H7 (cell line): ENCODE measurements around the gene GPC5. TPM values are rescaled to one million over a fixed set of nuclear protein-coding genes. Genes with fewer than 3 reads are reported as not detected.
"Not testable (repeated sequence)": the region's sequence is repeated elsewhere in the genome, so short reads cannot be mapped to it uniquely, and the experiment has no call there.

ENCODE experiments used
- DNase-seq: peaks from one replicate; pipeline ENCODE4 v3.0.0; 2012
- H3K27me3 ChIP-seq: 2 replicates; pipeline ENCODE4 v1.6.0; 2011; ENCODE audit warnings: mild to moderate bottlenecking, low read length; ENCODE audit not compliant: control insufficient read depth, insufficient read depth
- H3K36me3 ChIP-seq: replicated peaks from 2 replicates; pipeline ENCODE4 v1.5.1; 2011; ENCODE audit warnings: low read length; ENCODE audit not compliant: control insufficient read depth, insufficient read depth
- H3K4me3 ChIP-seq: 2 replicates; pipeline ENCODE4 v1.5.1; 2011; ENCODE audit warnings: low read depth, mild to moderate bottlenecking, control low read depth, low read length, moderate library complexity; ENCODE audit not compliant: insufficient read depth
- total RNA-seq: library from RNA; depleted of rRNA; stranded (reverse); fragments of >200 nt; shearing (Covaris generic); gene quantifications from 2 replicates; pipeline ENCODE4 v1.2.3, GENCODE V29; 2014

GPC5 gene
- total RNA-seq, 1 experiment from 2014 or later = 0.07 TPM

DNA sequence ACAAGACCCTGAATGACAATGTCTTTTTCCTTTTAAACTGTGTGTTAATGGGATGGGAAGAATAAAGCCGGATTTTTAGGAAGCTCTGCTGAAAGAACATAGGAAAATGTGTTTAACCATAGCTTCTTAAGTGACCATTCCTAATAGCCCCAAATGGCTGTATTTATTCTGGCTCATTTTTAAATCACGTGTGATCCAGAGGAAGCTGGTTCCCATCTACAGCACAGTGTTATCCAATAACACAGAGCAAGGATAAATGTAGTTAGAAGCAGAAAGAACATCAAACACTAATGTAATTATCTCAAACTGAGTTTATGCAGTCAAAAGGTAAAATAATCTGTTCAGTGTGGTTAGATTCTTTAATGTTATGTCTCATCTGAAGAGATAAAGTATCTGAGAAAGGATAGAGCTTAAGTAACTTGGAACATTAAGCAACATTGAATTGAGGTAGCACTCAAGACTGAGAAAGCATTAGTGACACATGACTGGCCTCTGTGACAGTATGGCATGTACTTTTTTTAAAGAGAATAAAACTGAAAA is 853.3 kb downstream of the GPC5 start:
- Histone ChIP-seq H3K27me3 (no peaks in the 10 kb centered on the region), H3K4me3 (no peak overlapping the region), H3K36me3 (no peaks in the 10 kb centered on the region)
- no peak for DNase-seq

GRCh38 chr13:92255526-92255925 is 857.1 kb downstream of the GPC5 start:
- Histone ChIP-seq H3K4me3 (no peak overlapping the region), H3K27me3 (no peaks in the 10 kb centered on the region), H3K36me3 (no peaks in the 10 kb centered on the region)
- no peak for DNase-seq

DNA sequence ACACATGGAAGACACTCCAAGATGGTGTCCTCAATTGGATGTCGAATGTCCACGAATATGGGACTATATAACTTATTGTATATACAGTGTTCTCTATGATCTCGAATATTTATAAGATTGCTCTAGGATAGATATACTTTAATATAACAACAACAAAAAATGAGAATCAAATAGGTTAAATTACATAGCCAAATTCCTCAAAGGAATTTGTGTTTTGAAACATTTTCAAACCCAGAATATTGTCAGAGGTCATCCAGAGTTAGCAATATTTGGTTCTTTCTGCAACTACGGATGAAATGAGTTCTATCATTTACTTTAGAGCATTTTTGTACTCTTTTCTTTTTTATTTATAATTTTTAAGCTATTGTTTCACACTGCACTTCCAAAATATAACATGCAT is 857.8 kb downstream of the GPC5 start:
- H3K36me3 ChIP-seq = no peaks in the 10 kb centered on the region
- no peaks in the 10 kb centered on the region for H3K27me3 ChIP-seq
- no peak for DNase-seq
- H3K4me3 ChIP-seq = no peak overlapping the region

- DNase-seq = no peak
- H3K36me3 ChIP-seq = no peaks in the 10 kb centered on the region
- H3K4me3 ChIP-seq = no peak overlapping the region
- no peaks in the 10 kb centered on the region for H3K27me3 ChIP-seq
These were observed 860.6 kb downstream of the GPC5 start for GRCh38 chr13:92259046-92259445.

GRCh38 chr13:92259523-92259922 is 861.1 kb downstream of the GPC5 start:
- H3K4me3 ChIP-seq = no peak overlapping the region

GRCh38 chr13:92260363-92260762 is 861.9 kb downstream of the GPC5 start:
- no peak overlapping the region for H3K4me3 ChIP-seq
- H3K27me3 ChIP-seq = no peaks in the 10 kb centered on the region
- DNase-seq = no peak
- H3K36me3 ChIP-seq = no peaks in the 10 kb centered on the region

More at GRCh38 chr13:92259523-92259922, 861.1 kb downstream of the GPC5 start:
- no peak for DNase-seq
- H3K27me3 ChIP-seq = no peaks in the 10 kb centered on the region
- no peaks in the 10 kb centered on the region for H3K36me3 ChIP-seq

DNA sequence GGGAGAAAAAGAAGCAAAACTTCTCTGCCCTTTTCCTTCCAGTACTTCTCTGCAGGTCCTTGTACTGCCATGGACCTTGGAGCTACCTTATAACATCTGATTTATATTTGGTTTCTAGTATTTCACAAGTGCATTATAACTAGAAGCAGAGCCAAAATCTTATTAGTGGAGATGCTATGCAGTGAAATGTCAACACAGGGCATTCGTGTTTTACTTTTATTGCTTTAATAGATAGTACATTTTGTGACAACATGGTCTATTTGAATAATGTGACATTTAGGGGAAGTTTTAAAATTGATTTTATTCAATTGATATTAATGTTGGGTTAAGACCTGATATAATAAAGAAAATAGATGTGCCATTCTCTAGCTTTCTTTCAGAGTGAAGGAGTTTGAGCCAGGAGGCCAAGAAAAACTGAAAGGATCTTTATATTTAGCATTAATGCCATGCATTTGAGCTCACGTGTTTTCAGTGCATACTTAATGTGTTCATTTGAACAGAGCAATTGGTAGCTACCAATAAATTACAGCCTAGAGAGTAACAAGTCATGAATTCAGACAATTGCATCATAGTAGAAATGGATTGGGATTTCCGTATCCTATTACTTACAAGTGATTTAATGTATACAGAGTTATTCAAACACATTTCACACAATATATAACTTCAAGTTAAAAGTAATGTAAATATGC is 863.8 kb downstream of the GPC5 start:
- Histone ChIP-seq H3K36me3 (no peaks in the 10 kb centered on the region), H3K4me3 (no peak overlapping the region), H3K27me3 (no peaks in the 10 kb centered on the region)
- no peak for DNase-seq

DNA sequence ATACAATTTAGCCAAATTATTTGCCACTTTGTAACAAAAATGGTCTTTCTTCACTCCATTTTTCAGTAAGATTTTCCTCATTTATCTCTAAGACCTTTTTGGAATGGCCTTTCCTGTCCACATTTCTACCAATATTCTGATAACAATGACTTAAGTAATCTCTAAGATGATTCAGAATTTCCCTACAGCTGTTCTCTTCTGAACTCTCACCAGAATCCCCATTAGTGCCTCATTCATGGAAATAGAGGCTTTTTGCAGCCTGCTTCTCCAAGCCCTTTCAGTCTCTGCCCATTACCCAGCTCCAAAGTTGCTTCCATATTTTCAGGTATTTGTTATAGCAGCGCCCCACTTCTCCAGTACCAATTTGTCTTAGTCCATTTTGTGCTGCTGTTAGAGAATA is 867.0 kb downstream of the GPC5 start:
- Histone ChIP-seq H3K27me3 (no peaks in the 10 kb centered on the region), H3K36me3 (no peaks in the 10 kb centered on the region), H3K4me3 (no peak overlapping the region)
- no peak for DNase-seq

- Histone ChIP-seq H3K27me3 (no peaks in the 10 kb centered on the region), H3K4me3 (no peak overlapping the region), H3K36me3 (no peaks in the 10 kb centered on the region)
- DNase-seq = no peak
These were observed 872.6 kb downstream of the GPC5 start for GRCh38 chr13:92270990-92271389.

GRCh38 chr13:92272177-92272576 is 873.8 kb downstream of the GPC5 start:
- no peak overlapping the region for H3K4me3 ChIP-seq
- DNase-seq = no peak
- H3K27me3 ChIP-seq = no peaks in the 10 kb centered on the region
- H3K36me3 ChIP-seq = no peaks in the 10 kb centered on the region

DNA sequence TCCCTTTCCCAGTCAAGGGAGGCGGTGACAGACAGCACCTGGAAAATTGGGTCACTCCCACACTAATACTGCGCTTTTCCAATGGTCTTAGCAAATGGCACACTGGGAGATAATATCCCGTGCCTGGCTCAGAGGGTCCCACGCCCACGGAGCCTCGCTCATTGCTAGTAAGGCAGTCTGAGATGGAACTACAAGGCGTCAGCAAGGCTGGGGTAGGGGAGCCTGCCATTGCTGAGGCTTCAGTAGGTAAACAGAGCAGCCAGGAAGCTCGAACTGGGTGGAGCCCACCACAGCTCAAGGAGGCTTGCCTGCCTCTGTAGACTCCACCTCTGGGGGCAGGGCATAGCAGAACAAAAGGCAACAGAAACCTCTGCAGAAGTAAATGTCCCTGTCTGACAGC is 882.6 kb downstream of the GPC5 start:
- DNase-seq, H3K27me3 ChIP-seq, H3K4me3 ChIP-seq, H3K36me3 ChIP-seq: not testable (repeated sequence)

- H3K36me3 ChIP-seq, DNase-seq, H3K4me3 ChIP-seq, H3K27me3 ChIP-seq: not testable (repeated sequence)
These were observed 892.4 kb downstream of the GPC5 start for GRCh38 chr13:92290718-92291307.

- not testable (repeated sequence) for H3K4me3 ChIP-seq, H3K27me3 ChIP-seq, DNase-seq, H3K36me3 ChIP-seq
These were observed 896.1 kb downstream of the GPC5 start for GRCh38 chr13:92294533-92294932.

GRCh38 chr13:92296154-92296671 is 897.8 kb downstream of the GPC5 start:
- H3K36me3 ChIP-seq, H3K4me3 ChIP-seq, H3K27me3 ChIP-seq: not testable (repeated sequence)
- DNase-seq = peak; percentile 25
